IMR-90 (cell line): ENCODE data around the gene GCNT4. TPM values are rescaled to one million over a fixed set of nuclear protein-coding genes. Genes with fewer than 3 reads are reported as not detected.

Experiments used
- ATAC-seq: fragments of 200-7000 bp; cut with Tn5 transposase; 2 replicates; pipeline ENCODE4 v1.9.1; 2020; ENCODE audit warnings: low read depth, mild to moderate bottlenecking, moderate library complexity
- BruUV-seq: library from RNA; stranded (reverse); fragments of 400-500 nt; replicated peaks from 2 replicates; lab custom pipeline; 2021; lab: Mats Ljungman, UMichigan
- CTCF ChIA-PET: fragments of 300-600 bp; formaldehyde crosslinking; extraction: SDS; loops from one replicate; lab custom pipeline; 2021; ENCODE audit warnings: antibody characterized with exemption; lab: Yijun Ruan, JAX
- POLR2A ChIA-PET: fragments of 300-600 bp; sonication (Branson Sonifier 250); formaldehyde crosslinking; loops from one replicate; lab custom pipeline; 2022; ENCODE audit warnings: antibody characterized with exemption; ENCODE audit not compliant: unreplicated experiment; lab: Charles Lee
- DNase-seq: peaks from one replicate; pipeline ENCODE4 v3.0.0; 2013
- H2AFZ ChIP-seq: replicated peaks from 2 replicates; pipeline ENCODE3; 2013; ENCODE audit warnings: low read length, mild to moderate bottlenecking; ENCODE audit not compliant: poor library complexity
- H2AK5ac ChIP-seq: 2 replicates; pipeline ENCODE4 v1.6.1; 2013; ENCODE audit warnings: low read depth, low read length, inconsistent platforms
- H2AK9ac ChIP-seq: replicated peaks from 2 replicates; pipeline ENCODE3; 2013; ENCODE audit warnings: mild to moderate bottlenecking, low read depth, low read length, moderate library complexity; ENCODE audit not compliant: poor library complexity
- H2BK120ac ChIP-seq: 2 replicates; pipeline ENCODE4 v1.6.1; 2013; ENCODE audit warnings: low read depth, low read length, inconsistent platforms
- H2BK15ac ChIP-seq: 3 replicates; pipeline ENCODE4 v1.6.1; 2013; ENCODE audit warnings: low read depth, low read length, inconsistent platforms
- H2BK20ac ChIP-seq: 2 replicates; pipeline ENCODE4 v1.6.1; 2013; ENCODE audit warnings: low read depth, mild to moderate bottlenecking, inconsistent platforms, low read length, moderate library complexity
- H2BK5ac ChIP-seq: 2 replicates; pipeline ENCODE4 v1.6.1; 2013; ENCODE audit warnings: mild to moderate bottlenecking, low read depth, low read length, inconsistent platforms; ENCODE audit not compliant: poor library complexity, severe bottlenecking
- H3K14ac ChIP-seq: replicated peaks from 2 replicates; pipeline ENCODE4 v1.6.1; 2013; ENCODE audit warnings: low read depth, low read length, inconsistent platforms
- H3K18ac ChIP-seq: 2 replicates; pipeline ENCODE4 v1.6.1; 2013; ENCODE audit warnings: low read depth, low read length, control low read depth
- H3K23ac ChIP-seq: 2 replicates; pipeline ENCODE4 v1.6.1; 2013; ENCODE audit warnings: low read depth, low read length, inconsistent platforms
- H3K27ac ChIP-seq: 2 replicates; pipeline ENCODE4 v1.5.1; 2013; ENCODE audit warnings: mild to moderate bottlenecking, control low read depth, low read length; ENCODE audit not compliant: insufficient read depth
- H3K27me3 ChIP-seq: 2 replicates; pipeline ENCODE4 v1.6.1; 2013; ENCODE audit warnings: low read length; ENCODE audit not compliant: control insufficient read depth, insufficient read depth
- H3K36me3 ChIP-seq: 2 replicates; pipeline ENCODE4 v1.6.1; 2013; ENCODE audit warnings: low read length, mixed read lengths; ENCODE audit not compliant: control insufficient read depth, insufficient read depth
- H3K4ac ChIP-seq: 2 replicates; pipeline ENCODE4 v1.6.1; 2013; ENCODE audit warnings: low read depth, low read length, inconsistent platforms
- H3K4me1 ChIP-seq: 2 replicates; pipeline ENCODE4 v1.6.1; 2013; ENCODE audit warnings: low read length, mixed read lengths; ENCODE audit not compliant: control insufficient read depth, insufficient read depth
- H3K4me2 ChIP-seq: 2 replicates; pipeline ENCODE4 v1.6.1; 2013; ENCODE audit warnings: low read depth, mild to moderate bottlenecking, control low read depth, low read length, moderate library complexity
- H3K4me3 ChIP-seq: 2 replicates; pipeline ENCODE4 v1.5.1; 2013; ENCODE audit warnings: low read depth, mild to moderate bottlenecking, control low read depth, low read length, moderate library complexity; ENCODE audit not compliant: insufficient read depth
- H3K56ac ChIP-seq: 2 replicates; pipeline ENCODE4 v1.6.1; 2013; ENCODE audit warnings: low read length, inconsistent platforms; ENCODE audit not compliant: insufficient read depth; ENCODE audit errors: extremely low read depth
- H3K79me1 ChIP-seq, 2 experiments: 2 replicates each; pipeline ENCODE4 v1.6.1; 2013; ENCODE audit warnings: low read length in 2 of 2, inconsistent platforms in 1 of 2, low read depth in 1 of 2
- H3K9ac ChIP-seq: 2 replicates; pipeline ENCODE4 v1.6.1; 2013; ENCODE audit warnings: low read depth, low read length, control low read depth
- H3K9me1 ChIP-seq: 2 replicates; pipeline ENCODE4 v1.6.1; 2013; ENCODE audit warnings: low read length, inconsistent platforms; ENCODE audit not compliant: insufficient read depth
- H3K9me3 ChIP-seq: 2 replicates; pipeline ENCODE4 v1.6.1; 2013; ENCODE audit warnings: low read length; ENCODE audit not compliant: control insufficient read depth, insufficient read depth
- H4K20me1 ChIP-seq: 2 replicates; pipeline ENCODE4 v1.6.1; 2013; ENCODE audit warnings: low read length, inconsistent platforms; ENCODE audit not compliant: insufficient read depth
- H4K5ac ChIP-seq: 2 replicates; pipeline ENCODE4 v1.6.1; 2013; ENCODE audit warnings: mild to moderate bottlenecking, low read depth, low read length, control low read depth
- H4K8ac ChIP-seq, 2 experiments: 2 replicates each; pipeline ENCODE4 v1.6.1; 2013; ENCODE audit warnings: low read depth in 2 of 2, low read length in 2 of 2, control low read depth in 1 of 2, inconsistent platforms in 1 of 2
- H4K91ac ChIP-seq: 2 replicates; pipeline ENCODE4 v1.6.1; 2013; ENCODE audit warnings: low read depth, low read length, inconsistent platforms; ENCODE audit not compliant: insufficient read depth
- CEBPB ChIP-seq: IDR thresholded peaks from 2 replicates; pipeline ENCODE4 v1.6.1; 2012; ENCODE audit warnings: low read depth, low read length, improper control_type of control experiment
- MAZ ChIP-seq: IDR thresholded peaks from 2 replicates; pipeline ENCODE4 v1.6.1; 2012; ENCODE audit warnings: low read depth, mild to moderate bottlenecking, low read length, improper control_type of control experiment, moderate library complexity, borderline replicate concordance
- NFE2L2 ChIP-seq: fragments of 150-350 bp; IDR thresholded peaks from 2 replicates; pipeline ENCODE4 v1.6.1; 2016; ENCODE audit warnings: low read depth, mild to moderate bottlenecking, low read length
- POLR2A ChIP-seq: IDR thresholded peaks from 2 replicates; pipeline ENCODE4 v1.6.1; 2012; ENCODE audit warnings: mild to moderate bottlenecking, low read depth, low read length
- RCOR1 ChIP-seq: IDR thresholded peaks from 2 replicates; pipeline ENCODE4 v1.6.1; 2012; ENCODE audit warnings: mild to moderate bottlenecking, low read length, improper control_type of control experiment; ENCODE audit not compliant: insufficient replicate concordance
- RFX5 ChIP-seq: IDR thresholded peaks from 2 replicates; pipeline ENCODE4 v1.8.0; 2012; ENCODE audit warnings: low read depth, mild to moderate bottlenecking, low read length, moderate library complexity
- SMC3 ChIP-seq: fragments of 150-350 bp; IDR thresholded peaks from 2 replicates; pipeline ENCODE4 v1.6.1; 2016; ENCODE audit warnings: low read depth, mild to moderate bottlenecking, antibody characterized with exemption, low read length, moderate library complexity
- WGBS, 2 experiments: methylation state at CpG; one replicate each; pipeline versions ENCODE4 v1.1.5 to v1.1.7; 2013; ENCODE audit warnings: missing lambda C conversion rate in 2 of 2; ENCODE audit not compliant: insufficient read length in 1 of 2; ENCODE audit errors: extremely low coverage in 2 of 2; 5-methylcytosine and 5-hydroxymethylcytosine counted together
- dilution Hi-C: fragments of 300-500 bp; cut with HindIII; formaldehyde crosslinking; loops from one replicate; pipeline ENCODE4 v1.14.3; 2018; ENCODE audit warnings: low sequenced_read_pairs; ENCODE audit not compliant: unreplicated experiment
- in situ Hi-C: fragments of 300-500 bp; cut with MboI; formaldehyde crosslinking; loops from 3 replicates; pipeline ENCODE4 v1.14.3; 2019; ENCODE audit warnings: low sequenced_read_pairs, inconsistent platforms, mixed read lengths
- intact Hi-C: fragments of 100-400 bp; cut with micrococcal nuclease; formaldehyde crosslinking; loops from 2 replicates; pipeline ENCODE4 v1.10.0; 2022
- polyA plus RNA-seq, 3 experiments: library from polyadenylated mRNA; depleted of rRNA; stranded (reverse); fragments of >200 nt; gene quantifications; 2 replicates each; pipeline ENCODE4 v1.2.3, GENCODE V29; 2012; ENCODE audit warnings: low replicate concordance in 1 of 3
- total RNA-seq: library from RNA; depleted of rRNA; stranded (reverse); fragments of >200 nt; gene quantifications from 2 replicates; pipeline ENCODE4 v1.2.3, GENCODE V29; 2012
- TF ChIP-seq, protein P1 (sequence below): fragments of 150-350 bp; IDR thresholded peaks from 2 replicates; pipeline ENCODE4 v1.6.1; 2017; ENCODE audit warnings: mild to moderate bottlenecking, antibody characterized with exemption, low read length, low read depth

Gene GCNT4
- total and polyA plus RNA-seq, 2 of the 4 experiments (the other 2 are of a cell fraction): 0.46 to 1.8 TPM

DNA sequence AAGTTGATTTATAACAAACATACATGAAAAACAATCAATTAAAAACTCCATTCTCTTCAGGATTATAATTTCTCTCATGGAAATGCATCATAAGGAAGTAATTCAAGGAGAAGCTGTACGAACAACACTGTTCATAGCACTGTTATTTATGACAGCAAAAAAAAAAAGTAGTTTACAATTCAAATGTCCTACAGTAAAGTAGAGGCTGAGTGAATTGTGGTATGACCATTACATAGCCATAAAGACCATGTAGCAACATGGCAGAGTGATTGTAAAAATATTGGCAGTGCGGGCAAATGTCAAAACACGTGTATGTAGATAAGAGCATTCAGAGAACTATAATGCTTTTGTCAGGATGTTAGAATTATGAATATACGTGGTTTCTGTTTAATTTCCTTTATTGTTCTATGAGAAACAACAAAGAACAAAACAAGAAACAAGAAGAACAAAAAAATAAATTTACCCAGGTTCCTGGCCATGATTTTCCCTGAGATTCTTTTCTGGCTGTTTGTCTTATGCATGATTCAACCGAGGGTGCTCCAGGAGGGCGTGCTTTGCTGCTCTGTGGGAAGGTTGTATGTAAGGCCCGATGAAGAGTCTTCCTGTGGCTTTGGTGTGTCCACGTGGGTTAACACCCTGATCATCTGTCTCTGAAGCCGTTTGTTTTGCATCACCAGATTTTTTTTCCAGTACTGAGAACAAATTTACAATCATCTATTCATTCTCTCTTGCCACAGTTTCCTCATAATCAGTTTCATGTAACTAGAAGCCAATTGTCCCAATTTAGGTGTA, 28.8 kb downstream of the GCNT4 start:
- Histone ChIP-seq H3K56ac (no peak overlapping the region), H3K4me1 (peaks cover 3% of the 10 kb centered on the region), H4K20me1 (no peaks in the 10 kb centered on the region), H3K9me3 (0 out of 2 replicates have a peak, but pooled peaks cover 2% of the 10 kb centered on the region), H4K5ac (no peak overlapping the region), H3K4me2 (no peak overlapping the region), H3K9ac (no peak overlapping the region), H3K9me1 (no peaks in the 10 kb centered on the region; the same call in 1 of the 2 replicates), H2BK15ac (no peak overlapping the region), H2BK120ac (no peak overlapping the region), H3K4ac (no peak overlapping the region), H2BK20ac (no peak overlapping the region), H3K36me3 (no peaks in the 10 kb centered on the region), H2AK9ac (no peak overlapping the region), H3K4me3 (no peak overlapping the region), H2AK5ac (no peak overlapping the region), H3K14ac (no peak overlapping the region), H4K91ac (no peak overlapping the region), H2AFZ (no peak overlapping the region), H4K8ac (no peak overlapping the region), H3K79me1 (no peaks in the 10 kb centered on the region), H3K23ac (no peak overlapping the region), H3K27me3 (no peaks in the 10 kb centered on the region), H2BK5ac (no peak overlapping the region), H3K27ac (no peak overlapping the region), H3K18ac (no peak overlapping the region)
- ChIA-PET CTCF (interaction anchor here (0.7 kb wide), 1 partner anchor 31 kb away, joined by 3 read pairs; no protein-coding TSS in a partner anchor), POLR2A (no interaction called here)
- BruUV-seq: no TSS peak
- TF ChIP-seq, protein P1, sequence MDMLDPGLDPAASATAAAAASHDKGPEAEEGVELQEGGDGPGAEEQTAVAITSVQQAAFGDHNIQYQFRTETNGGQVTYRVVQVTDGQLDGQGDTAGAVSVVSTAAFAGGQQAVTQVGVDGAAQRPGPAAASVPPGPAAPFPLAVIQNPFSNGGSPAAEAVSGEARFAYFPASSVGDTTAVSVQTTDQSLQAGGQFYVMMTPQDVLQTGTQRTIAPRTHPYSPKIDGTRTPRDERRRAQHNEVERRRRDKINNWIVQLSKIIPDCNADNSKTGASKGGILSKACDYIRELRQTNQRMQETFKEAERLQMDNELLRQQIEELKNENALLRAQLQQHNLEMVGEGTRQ: peak; percentile 15; the same call in 1 of the 2 replicates
- no peak for TF ChIP-seq RCOR1
- no peak for TF ChIP-seq CEBPB
- no peak for TF ChIP-seq NFE2L2
- TF ChIP-seq RFX5: no peak
- TF ChIP-seq MAZ: no peak
- TF ChIP-seq SMC3: no peak
- no peak for TF ChIP-seq POLR2A
- peak; percentile 23 for DNase-seq
- no CpG with 5 or more reads among the region's 9 CpGs for WGBS, 2 experiments
- peak; percentile 63 for ATAC-seq
- dilution Hi-C loops: no loop called here
- in situ Hi-C loops: no loop called here
- intact Hi-C loops: no loop called here
